ENCODE results near the gene MYEOV.

MYEOV gene

DNA sequence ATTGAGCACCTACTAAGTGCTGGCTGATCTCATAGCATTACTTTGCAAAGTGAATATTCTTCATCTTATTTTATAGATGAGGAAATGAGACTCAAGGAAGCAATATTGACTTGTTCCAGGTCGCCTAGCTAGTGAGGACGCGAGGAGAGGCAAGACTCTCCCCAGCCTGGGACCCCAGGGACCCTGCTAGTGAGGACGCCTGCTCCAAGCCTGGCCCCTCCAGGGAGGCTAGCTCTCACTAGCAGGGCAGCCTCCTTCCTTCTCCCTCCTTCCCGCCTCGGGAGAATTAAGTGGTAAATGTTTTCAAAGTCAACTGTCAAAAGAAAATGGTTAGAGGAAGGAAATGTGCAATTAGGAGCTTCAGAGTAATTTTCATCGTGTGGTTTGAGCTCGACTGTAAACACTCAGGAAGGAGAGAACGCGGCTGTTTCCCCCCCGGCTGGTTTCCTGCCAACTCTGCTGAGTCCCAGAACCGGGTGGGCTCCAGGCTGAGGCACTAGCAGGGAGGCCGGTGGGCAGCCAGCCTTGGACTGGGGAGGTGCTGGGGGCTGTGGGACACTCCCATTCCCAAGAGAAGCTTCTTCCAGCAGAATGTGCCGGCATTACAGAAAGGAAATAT lies 17.9 kb downstream of the MYEOV start:
- no peak for TF ChIP-seq CTCF (IDR thresholded peaks at IDR 0.05; ENCODE audit: insufficient read depth, low read length, missing control alignments)
- H3K4me3 ChIP-seq (ENCODE audit: low read depth, low read length): no peak overlapping the region
- DNase-seq (ENCODE audit: low read depth, low spot score): no peak
- CTCF ChIA-PET: interaction anchor here (1.3 to 2.0 kb wide), 5 partner anchors 9 to 41 kb away, joined by 4 to 6 read pairs (median 5); partner anchors contain the start of gene MYEOV
- POLR2A ChIA-PET: interaction anchor here (0.8 kb wide), 1 partner anchor 15 kb away, joined by 3 read pairs; no protein-coding TSS in a partner anchor

DNA sequence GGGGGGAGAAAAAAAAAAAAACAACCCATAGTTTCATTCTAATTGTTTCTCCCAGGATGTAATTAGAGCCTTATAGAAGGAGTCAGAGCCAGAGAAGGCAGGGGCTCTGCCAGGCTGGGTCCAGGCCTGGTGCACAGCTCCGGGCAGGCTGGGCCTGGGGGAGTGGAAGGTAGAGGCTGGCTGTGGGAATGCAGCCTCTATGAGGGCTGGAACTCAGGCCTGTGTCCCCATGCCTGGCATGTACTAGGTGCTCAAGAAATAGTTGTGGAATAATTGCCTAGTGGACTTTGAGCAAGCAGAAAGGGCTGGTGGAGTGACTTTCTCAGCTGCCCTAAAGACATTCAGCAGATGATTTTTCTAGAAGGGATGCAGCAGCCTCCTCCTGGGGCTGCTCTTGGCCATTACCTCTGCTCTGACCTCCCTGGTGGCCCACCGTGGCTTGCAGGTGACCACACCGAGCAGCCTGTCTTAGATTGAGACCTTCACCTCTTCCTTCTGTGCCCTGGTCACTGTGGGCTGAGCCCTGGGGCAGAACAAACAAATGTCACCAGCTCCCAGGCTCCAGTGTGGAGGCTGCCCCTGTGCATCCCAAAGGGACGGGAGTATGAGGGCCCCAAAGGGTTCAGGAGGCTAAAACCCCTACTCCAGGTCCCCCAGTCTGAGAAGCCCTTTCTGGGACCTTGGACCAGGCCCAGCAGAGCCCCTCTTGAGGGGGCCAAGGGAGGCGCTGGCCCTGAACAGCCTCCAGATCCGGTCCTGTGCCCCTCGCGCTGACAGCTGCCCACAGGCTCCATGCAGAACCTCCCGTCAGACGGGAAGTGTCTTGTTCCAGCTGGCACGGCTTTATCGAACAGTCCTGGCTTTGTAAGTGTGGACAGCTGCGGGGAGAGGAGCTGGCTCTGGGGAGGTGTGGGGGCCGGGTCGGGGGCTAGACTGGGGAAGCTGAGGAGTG lies 18.8 kb downstream of the MYEOV start:
- CTCF ChIA-PET: interaction anchor here (1.4 to 2.0 kb wide), 4 partner anchors 10 to 40 kb away, joined by 4 to 6 read pairs (median 6); partner anchors contain the start of gene MYEOV

GRCh38 chr11:69313992-69314391 lies 20.0 kb downstream of the MYEOV start:
- DNase-seq (ENCODE audit: low read depth, low spot score): no peak
- POLR2A ChIA-PET: no interaction called here
- TF ChIP-seq CTCF (IDR thresholded peaks at IDR 0.05; ENCODE audit: insufficient read depth, low read length, missing control alignments): no peak
- CTCF ChIA-PET: no interaction called here
- H3K4me3 ChIP-seq (ENCODE audit: low read depth, low read length): no peak overlapping the region

More for the DNA sequence above, 18.8 kb downstream of the MYEOV start:
- POLR2A ChIA-PET: interaction anchor here (0.8 kb wide), 1 partner anchor 16 kb away, joined by 3 read pairs; no protein-coding TSS in a partner anchor
- TF ChIP-seq CTCF (IDR thresholded peaks at IDR 0.05; ENCODE audit: insufficient read depth, low read length, missing control alignments): no peak
- H3K4me3 ChIP-seq (ENCODE audit: low read depth, low read length): no peak overlapping the region
- DNase-seq (ENCODE audit: low read depth, low spot score): no peak

GRCh38 chr11:69314555-69314954 lies 20.6 kb downstream of the MYEOV start:
- no peak for TF ChIP-seq CTCF (IDR thresholded peaks at IDR 0.05; ENCODE audit: insufficient read depth, low read length, missing control alignments)
- ChIA-PET CTCF (no interaction called here), POLR2A (no interaction called here)
- DNase-seq (ENCODE audit: low read depth, low spot score): no peak
- no peak overlapping the region for H3K4me3 ChIP-seq (ENCODE audit: low read depth, low read length)

GRCh38 chr11:69316956-69317355 lies 23.0 kb downstream of the MYEOV start:
- POLR2A ChIA-PET: no interaction called here
- DNase-seq (ENCODE audit: low read depth, low spot score): no peak
- TF ChIP-seq CTCF (IDR thresholded peaks at IDR 0.05; ENCODE audit: insufficient read depth, low read length, missing control alignments): no peak
- no peak overlapping the region for H3K4me3 ChIP-seq (ENCODE audit: low read depth, low read length)
- CTCF ChIA-PET: no interaction called here
